SK-N-SH (cell line): ENCODE measurements around the gene DENND1A.

Source experiments
- CTCF ChIP-seq: fragments of 200-600 bp; sonication (generic); IDR thresholded peaks from 2 replicates; pipeline ENCODE4 v1.6.1; 2017; ENCODE audit warnings: antibody characterized with exemption, mild to moderate bottlenecking, moderate library complexity
- EZH2phosphoT487 ChIP-seq: fragments of 200-600 bp; sonication (generic); IDR thresholded peaks from 2 replicates; pipeline ENCODE4 v1.6.1; 2017; ENCODE audit warnings: low read depth, mixed run types, mild to moderate bottlenecking, antibody characterized with exemption, moderate library complexity, borderline replicate concordance
- JUND ChIP-seq: IDR thresholded peaks from 2 replicates; pipeline ENCODE4 v1.4.0; 2012
- MAX ChIP-seq: IDR thresholded peaks from 2 replicates; pipeline ENCODE4 v1.4.0; 2012; ENCODE audit warnings: low read depth
- MXI1 ChIP-seq: IDR thresholded peaks from 2 replicates; pipeline ENCODE4 v1.6.1; 2012; ENCODE audit warnings: mild to moderate bottlenecking, low read depth, low read length, improper control_type of control experiment
- NRF1 ChIP-seq: IDR thresholded peaks from 2 replicates; pipeline ENCODE4 v1.6.1; 2012; ENCODE audit warnings: low read depth, mild to moderate bottlenecking, low read length
- PBX3 ChIP-seq: IDR thresholded peaks from 2 replicates; pipeline ENCODE4; 2012
- POLR2AphosphoS5 ChIP-seq: IDR thresholded peaks from 2 replicates; pipeline ENCODE4 v1.6.1; 2012; ENCODE audit warnings: low read depth, low read length
- RCOR1 ChIP-seq: fragments of 150-350 bp; IDR thresholded peaks from 2 replicates; pipeline ENCODE4 v1.6.1; 2017; ENCODE audit warnings: antibody characterized with exemption, low read length
- SIN3A ChIP-seq: IDR thresholded peaks from 2 replicates; pipeline ENCODE4 v1.6.1; 2012; ENCODE audit warnings: low read depth, mild to moderate bottlenecking, low read length, moderate library complexity, borderline replicate concordance
- TAF1 ChIP-seq: IDR thresholded peaks from 2 replicates; pipeline ENCODE4 v1.6.1; 2012; ENCODE audit warnings: low read depth, mild to moderate bottlenecking, low read length, moderate library complexity, borderline replicate concordance
- TEAD4 ChIP-seq: IDR thresholded peaks from 2 replicates; pipeline ENCODE4 v1.4.0; 2012; ENCODE audit warnings: mild to moderate bottlenecking, borderline replicate concordance; ENCODE audit not compliant: insufficient read depth

- TF ChIP-seq RCOR1 (no peak), NRF1 (no peak), MXI1 (no peak), TEAD4 (no peak), CTCF (no peak), POLR2AphosphoS5 (no peak), TAF1 (no peak), JUND (no peak), PBX3 (no peak), MAX (no peak), SIN3A (no peak), EZH2phosphoT487 (no peak)
Observed at GRCh38 chr9:123356851-123357742, 572.8 kb downstream of the DENND1A start.
